ENCODE data around the gene NPBWR2.

Gene NPBWR2

DNA sequence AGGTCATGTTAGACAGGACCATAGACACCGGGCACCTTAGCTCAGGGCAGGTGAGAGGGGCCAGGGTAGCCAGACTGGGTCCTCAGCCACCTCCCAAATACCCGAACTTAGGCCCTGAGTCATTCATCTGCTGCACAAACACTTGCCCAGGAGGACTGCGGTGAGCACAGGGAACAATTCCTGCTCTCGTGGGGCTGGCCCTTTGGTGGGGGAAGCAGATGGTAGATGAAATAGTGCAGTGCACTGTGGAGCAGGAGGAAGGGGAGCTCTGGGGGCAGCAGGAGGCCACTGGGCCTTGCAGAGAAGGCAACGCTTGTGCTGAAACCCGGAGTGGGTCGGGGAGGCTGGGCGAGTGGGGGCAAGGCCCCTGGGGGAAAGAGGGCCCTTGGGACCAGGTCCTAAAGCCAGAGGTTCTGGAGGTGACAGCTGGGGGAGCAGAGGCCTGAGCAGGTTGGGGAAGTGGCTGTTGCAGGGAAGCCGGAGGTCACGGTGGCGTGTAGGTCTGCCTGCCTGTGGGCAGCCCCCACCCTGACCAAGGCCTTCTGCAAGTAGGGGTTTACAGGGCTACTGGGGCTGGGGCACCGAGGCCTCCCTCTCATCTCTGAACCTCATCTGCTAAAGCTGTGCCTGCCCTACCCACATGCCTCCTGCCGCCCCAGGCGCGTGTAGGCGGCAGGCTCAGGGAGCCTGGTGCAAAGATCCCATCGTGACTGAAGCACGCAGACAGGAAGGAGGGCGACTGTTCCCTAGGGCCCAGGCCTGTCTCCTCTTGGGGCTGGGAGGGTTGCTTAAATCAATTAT, 4.7 kb upstream of the NPBWR2 start:
- TF ChIP-seq, protein P1, sequence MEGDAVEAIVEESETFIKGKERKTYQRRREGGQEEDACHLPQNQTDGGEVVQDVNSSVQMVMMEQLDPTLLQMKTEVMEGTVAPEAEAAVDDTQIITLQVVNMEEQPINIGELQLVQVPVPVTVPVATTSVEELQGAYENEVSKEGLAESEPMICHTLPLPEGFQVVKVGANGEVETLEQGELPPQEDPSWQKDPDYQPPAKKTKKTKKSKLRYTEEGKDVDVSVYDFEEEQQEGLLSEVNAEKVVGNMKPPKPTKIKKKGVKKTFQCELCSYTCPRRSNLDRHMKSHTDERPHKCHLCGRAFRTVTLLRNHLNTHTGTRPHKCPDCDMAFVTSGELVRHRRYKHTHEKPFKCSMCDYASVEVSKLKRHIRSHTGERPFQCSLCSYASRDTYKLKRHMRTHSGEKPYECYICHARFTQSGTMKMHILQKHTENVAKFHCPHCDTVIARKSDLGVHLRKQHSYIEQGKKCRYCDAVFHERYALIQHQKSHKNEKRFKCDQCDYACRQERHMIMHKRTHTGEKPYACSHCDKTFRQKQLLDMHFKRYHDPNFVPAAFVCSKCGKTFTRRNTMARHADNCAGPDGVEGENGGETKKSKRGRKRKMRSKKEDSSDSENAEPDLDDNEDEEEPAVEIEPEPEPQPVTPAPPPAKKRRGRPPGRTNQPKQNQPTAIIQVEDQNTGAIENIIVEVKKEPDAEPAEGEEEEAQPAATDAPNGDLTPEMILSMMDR (IDR thresholded peaks at IDR 0.05; ENCODE audit: extremely low read depth, insufficient read depth, missing control alignments) = no peak
- no peak for DNase-seq (ENCODE audit: low spot score)
- in situ Hi-C loops (cut with MboI; ENCODE audit: low pct_unique_long_range_greater_than_20kb, low sequenced_read_pairs, unreplicated experiment) = no loop called here

DNA sequence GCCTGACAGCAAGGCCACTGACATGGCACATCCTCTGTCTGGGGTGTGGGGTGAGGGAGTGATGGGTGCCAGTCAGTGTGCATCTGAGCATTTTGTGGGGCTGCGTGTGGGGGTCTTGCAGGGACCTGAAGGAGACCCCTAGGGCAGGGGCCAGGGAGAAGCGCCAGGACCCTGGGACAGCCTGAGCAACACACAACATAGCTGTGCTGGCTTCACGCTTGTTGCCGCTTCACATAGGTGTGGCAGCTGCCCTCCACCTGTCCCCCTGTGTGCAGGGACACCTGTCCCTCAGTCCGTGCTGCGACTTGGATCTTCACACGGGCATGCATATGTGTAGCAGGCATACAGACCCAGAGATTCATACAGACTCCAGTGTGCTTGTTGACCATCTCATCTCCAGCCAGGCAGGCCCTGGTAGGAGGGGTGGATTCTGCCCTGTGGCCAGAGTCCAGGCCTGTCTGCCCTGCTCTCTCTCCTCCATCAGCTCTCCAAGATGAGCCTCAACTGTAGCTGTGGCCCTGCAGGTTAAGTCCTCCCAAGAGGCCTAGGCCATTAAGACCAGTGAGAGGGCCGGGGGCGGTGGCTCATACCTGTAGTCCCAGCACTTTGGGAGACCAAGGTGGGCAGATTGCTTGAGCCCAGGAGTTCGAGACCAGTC, 3.2 kb upstream of the NPBWR2 start:
- TF ChIP-seq, protein P1 (IDR thresholded peaks at IDR 0.05; ENCODE audit: extremely low read depth, insufficient read depth, missing control alignments) = no peak
- in situ Hi-C loops (cut with MboI; ENCODE audit: low pct_unique_long_range_greater_than_20kb, low sequenced_read_pairs, unreplicated experiment) = no loop called here
- no peak for DNase-seq (ENCODE audit: low spot score)

DNA sequence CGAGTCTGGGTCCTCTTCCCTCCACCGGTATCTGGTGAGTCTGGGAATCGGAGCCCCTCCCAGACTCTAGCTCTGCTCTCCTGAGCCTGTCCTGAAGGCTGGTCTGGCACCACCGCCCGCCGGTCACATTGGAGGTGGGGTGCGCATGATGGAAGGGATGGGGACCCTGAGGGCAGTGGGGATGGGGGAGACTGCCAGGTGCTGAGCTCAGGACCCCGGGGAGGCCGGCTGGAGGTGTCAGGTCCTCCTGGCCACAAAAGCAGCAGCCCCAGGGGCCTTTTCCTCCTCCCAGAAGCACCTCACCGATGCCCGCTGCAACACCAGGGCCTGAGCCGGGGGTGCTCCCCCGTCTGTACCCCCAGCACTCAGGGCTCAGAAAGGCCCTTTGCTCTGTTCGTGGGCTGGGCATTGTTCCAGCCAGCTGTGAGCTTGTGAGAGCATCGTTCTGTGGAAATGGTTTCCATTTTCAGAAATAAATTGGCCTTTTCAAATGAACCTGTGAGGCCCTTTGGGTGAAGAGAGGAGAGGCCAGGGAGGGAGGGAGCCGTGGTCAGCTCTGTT, 2.5 kb upstream of the NPBWR2 start:
- in situ Hi-C loops (cut with MboI; ENCODE audit: low pct_unique_long_range_greater_than_20kb, low sequenced_read_pairs, unreplicated experiment) = no loop called here
- TF ChIP-seq, protein P1 (IDR thresholded peaks at IDR 0.05; ENCODE audit: extremely low read depth, insufficient read depth, missing control alignments) = no peak
- no peak for DNase-seq (ENCODE audit: low spot score)

DNA sequence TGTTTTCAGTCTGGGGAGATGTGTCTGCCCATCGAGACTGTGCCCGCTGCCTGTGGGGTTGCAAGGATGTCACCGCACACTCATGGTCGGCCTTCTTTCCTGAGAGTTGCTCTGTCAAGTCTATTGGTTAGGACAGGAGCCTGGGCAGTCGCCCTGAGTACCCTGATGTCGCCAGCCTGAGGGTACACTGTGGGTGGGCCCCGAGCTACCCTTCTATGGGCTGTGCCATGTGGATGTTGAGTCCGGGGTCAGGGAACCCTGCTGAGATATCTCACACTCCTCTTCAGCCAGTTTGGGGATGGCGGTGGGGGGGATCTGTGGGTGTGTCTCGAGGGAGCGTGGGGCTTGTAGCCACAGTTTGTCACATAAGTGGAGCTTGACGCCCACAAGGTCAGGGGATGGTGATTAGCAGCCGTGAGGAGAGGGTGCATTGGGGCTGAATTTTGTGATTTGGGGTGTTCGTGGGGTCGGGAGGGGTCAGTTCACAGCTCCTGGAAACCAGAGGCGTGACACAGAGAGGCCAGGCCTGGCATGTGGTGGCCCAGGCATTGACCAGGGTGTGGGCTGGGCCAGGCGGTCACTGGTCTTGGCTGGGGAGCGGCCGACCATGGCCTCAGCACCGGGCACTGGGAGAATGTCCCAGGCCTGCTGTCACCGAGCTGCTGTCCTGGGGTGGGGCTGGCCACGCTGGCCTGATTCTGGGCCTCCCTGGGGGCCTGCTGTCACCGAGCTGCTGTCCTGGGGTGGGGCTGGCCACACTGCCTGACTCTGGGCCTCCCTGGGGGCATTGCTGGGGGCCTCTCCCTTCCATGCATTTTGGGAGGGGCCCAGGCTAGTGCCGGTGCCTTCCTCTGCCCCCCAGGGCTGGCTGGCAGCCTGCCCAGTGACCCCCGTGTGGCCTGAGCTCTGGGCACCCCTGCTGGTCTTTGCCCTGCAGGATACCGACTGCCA, 1.6 kb upstream of the NPBWR2 start:
- DNase-seq (ENCODE audit: low spot score) = no peak
- TF ChIP-seq, protein P1 (IDR thresholded peaks at IDR 0.05; ENCODE audit: extremely low read depth, insufficient read depth, missing control alignments) = no peak
- in situ Hi-C loops (cut with MboI; ENCODE audit: low pct_unique_long_range_greater_than_20kb, low sequenced_read_pairs, unreplicated experiment) = no loop called here

DNA sequence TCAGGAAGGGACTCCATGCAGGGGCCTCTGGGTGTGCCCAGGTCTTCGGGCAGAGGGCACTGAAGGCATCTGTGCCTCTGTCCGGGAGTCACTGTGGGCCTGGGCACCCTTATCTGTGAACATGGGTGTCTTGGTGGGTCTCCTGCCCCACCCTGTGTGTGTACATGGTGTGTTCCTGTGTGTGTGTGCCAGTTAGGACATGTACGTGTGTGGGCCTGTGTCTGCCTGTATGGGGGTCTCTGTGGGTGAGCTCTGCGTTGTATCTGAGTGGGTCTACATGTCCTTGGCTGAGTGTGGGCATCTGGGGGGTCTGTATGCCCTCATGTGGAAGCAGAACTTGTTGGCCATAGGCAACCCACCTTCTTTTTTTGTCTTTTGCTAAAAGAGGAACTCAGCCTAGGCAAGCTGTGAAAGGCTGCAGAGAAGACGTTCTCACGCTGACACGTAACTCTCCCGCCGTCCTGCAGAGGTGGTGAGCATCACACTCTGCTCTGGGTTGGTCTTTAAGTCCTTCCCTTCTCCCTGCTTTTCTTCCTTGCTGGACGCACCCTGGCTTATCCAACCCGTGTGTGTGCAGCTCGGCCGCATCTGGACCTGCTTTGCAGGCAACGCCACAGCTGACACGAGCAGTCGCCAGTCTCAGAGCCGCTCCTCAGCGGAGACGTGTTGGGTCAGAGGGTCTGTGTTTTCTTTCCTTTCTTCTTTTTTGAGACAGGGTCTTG, 532 bp upstream of the NPBWR2 start:
- DNase-seq (ENCODE audit: low spot score) = no peak
- TF ChIP-seq, protein P1 (IDR thresholded peaks at IDR 0.05; ENCODE audit: extremely low read depth, insufficient read depth, missing control alignments) = no peak
- in situ Hi-C loops (cut with MboI; ENCODE audit: low pct_unique_long_range_greater_than_20kb, low sequenced_read_pairs, unreplicated experiment) = no loop called here
